K562 (cell line): ENCODE results near the gene SLAIN2. TPM values are rescaled to one million over a fixed set of nuclear protein-coding genes. Genes with fewer than 3 reads are reported as not detected.
A peak's percentile ranks its signal among the peaks of the same experiment; 100 is the strongest.

Experiments used
- ATAC-seq: fragments of 200-7000 bp; cut with Tn5 transposase; 3 replicates; pipeline ENCODE4 v1.9.1; 2020; ENCODE audit warnings: moderate library complexity
- BruUV-seq: library from RNA; stranded (reverse); fragments of 400-500 nt; replicated peaks from 2 replicates; lab custom pipeline; 2021; lab: Mats Ljungman, UMichigan
- CTCF ChIA-PET: fragments of 300-600 bp; formaldehyde crosslinking; extraction: SDS; loops from one replicate; lab custom pipeline; 2021; ENCODE audit warnings: low intra/inter-chr PET ratio; lab: Yijun Ruan, JAX
- POLR2A ChIA-PET: fragments of 300-600, 350-650 bp; sonication (Branson Sonifier 250); formaldehyde crosslinking; extraction: SDS; loops from one replicate; lab custom pipeline; 2021; ENCODE audit warnings: antibody characterized with exemption, inconsistent platforms; lab: Yijun Ruan, JAX
- DNase-seq, 4 experiments: peaks; one replicate each; pipeline versions ENCODE4 v3.0.0 to v3.0.0-alpha.2; 2011 to 2018; ENCODE audit warnings: low spot score in 3 of 4, mixed read lengths in 3 of 4; ENCODE audit errors: extremely low read depth in 1 of 4
- FAIRE-seq: peaks from 2 replicates; lab custom pipeline; 2011; peaks lifted over from hg19 to GRCh38; lab: Jason Lieb, UNC
- H2AFZ ChIP-seq: 2 replicates; pipeline ENCODE4 v1.6.0; 2011; ENCODE audit warnings: low read depth, low read length, control low read depth, inconsistent platforms
- H3K27ac ChIP-seq: fragments of 200-600 bp; 3 replicates; pipeline ENCODE4 v1.8.0; 2011; ENCODE audit warnings: low read depth, mild to moderate bottlenecking, control low read depth, inconsistent platforms, low read length, moderate library complexity, mixed read lengths; ENCODE audit errors: extremely low read depth
- H3K27me3 ChIP-seq, 2 experiments: fragments of 300-600 bp in 1 of 2; 2 replicates in 1 of 2; 3 replicates in 1 of 2; pipeline versions ENCODE4 v1.6.0 to v1.8.0; 2011; ENCODE audit warnings: inconsistent platforms in 2 of 2, low read length in 2 of 2, mild to moderate bottlenecking in 1 of 2, mixed read lengths in 1 of 2, moderate library complexity in 1 of 2; ENCODE audit not compliant: control insufficient read depth in 2 of 2, insufficient read depth in 2 of 2
- H3K36me3 ChIP-seq: fragments of 300-600 bp; 3 replicates; pipeline ENCODE4 v1.8.0; 2011; ENCODE audit warnings: mild to moderate bottlenecking, low read length, inconsistent platforms; ENCODE audit not compliant: control insufficient read depth, insufficient read depth
- H3K4me1 ChIP-seq, 2 experiments: fragments of 200-600 bp in 1 of 2; replicated peaks in 1 of 2; 2 replicates in 1 of 2; 3 replicates in 1 of 2; pipeline versions ENCODE4 v1.5.1 to v1.8.0; 2011; ENCODE audit warnings: inconsistent platforms in 2 of 2, low read length in 2 of 2, mild to moderate bottlenecking in 1 of 2, mixed read lengths in 1 of 2, moderate library complexity in 1 of 2; ENCODE audit not compliant: control insufficient read depth in 2 of 2, insufficient read depth in 2 of 2
- H3K4me2 ChIP-seq: 2 replicates; pipeline ENCODE4 v1.6.1; 2011; ENCODE audit warnings: low read length, control low read depth, inconsistent platforms, mixed read lengths; ENCODE audit not compliant: insufficient read depth
- H3K4me3 ChIP-seq: fragments of 200-600 bp; sonication (generic), shearing (Covaris generic); 2 replicates; pipeline ENCODE4 v1.5.1; 2016; ENCODE audit warnings: control low read depth, inconsistent platforms
- H3K79me2 ChIP-seq: fragments of 200-600 bp; 3 replicates; pipeline ENCODE4 v1.8.0; 2011; ENCODE audit warnings: low read length, inconsistent platforms; ENCODE audit not compliant: control insufficient read depth, insufficient read depth
- H3K9ac ChIP-seq, 2 experiments: 2 replicates each; pipeline versions ENCODE4 v1.6.0 to v1.6.1; 2011; ENCODE audit warnings: low read depth in 2 of 2, low read length in 2 of 2, control low read depth in 1 of 2, inconsistent platforms in 1 of 2, mild to moderate bottlenecking in 1 of 2, mixed read lengths in 1 of 2; ENCODE audit not compliant: insufficient read depth in 1 of 2
- H3K9me1 ChIP-seq: one replicate; pipeline ENCODE4 v1.6.0; 2011; ENCODE audit warnings: inconsistent platforms, mild to moderate bottlenecking, low read length, moderate library complexity; ENCODE audit not compliant: control insufficient read depth, insufficient read depth
- H3K9me3 ChIP-seq: replicated peaks from 2 replicates; pipeline ENCODE4 v1.5.1; 2011; ENCODE audit warnings: low read depth, low read length, inconsistent platforms; ENCODE audit not compliant: control insufficient read depth, insufficient read depth
- H4K20me1 ChIP-seq: replicated peaks from 2 replicates; pipeline ENCODE4 v1.6.1; 2011; ENCODE audit warnings: low read length, inconsistent platforms, mixed read lengths; ENCODE audit not compliant: control insufficient read depth, insufficient read depth
- ATF1 ChIP-seq, 2 experiments: fragments of 450-650 bp in 1 of 2; IDR thresholded peaks; 2 replicates each; pipeline ENCODE4 v1.6.1; 2016; ENCODE audit warnings: missing compliant biosample characterization in 1 of 2, missing genetic modification characterization in 1 of 2
- ATF3 ChIP-seq, 2 experiments: fragments of 450-650 bp in 1 of 2; sonication (generic) in 1 of 2; formaldehyde crosslinking in 1 of 2; IDR thresholded peaks in 1 of 2; conservative IDR thresholded peaks in 1 of 2; 2 replicates each; pipeline versions ENCODE4 v1.6.1 to v1.8.1; 2016 to 2023; ENCODE audit warnings: mild to moderate bottlenecking in 2 of 2, moderate library complexity in 2 of 2, inconsistent platforms in 1 of 2, missing genetic modification reagents in 1 of 2
- CEBPB ChIP-seq: fragments of 450-650 bp; IDR thresholded peaks from 2 replicates; pipeline ENCODE4 v1.6.1; 2016; ENCODE audit warnings: missing genetic modification characterization, missing compliant biosample characterization
- CEBPG ChIP-seq, 3 experiments: fragments of 200-800 bp in 1 of 3; sonication (Bioruptor generic) in 1 of 3; sonication (generic) in 1 of 3; formaldehyde crosslinking in 1 of 3; IDR thresholded peaks in 2 of 3; conservative IDR thresholded peaks in 1 of 3; 2 replicates each; pipeline versions ENCODE4 v1.6.1 to v1.8.0; 2016 to 2022; ENCODE audit warnings: missing compliant biosample characterization in 2 of 3, missing genetic modification characterization in 2 of 3, mild to moderate bottlenecking in 1 of 3, missing genetic modification reagents in 1 of 3
- PBX2 ChIP-seq, 2 experiments: IDR thresholded peaks in 1 of 2; conservative IDR thresholded peaks in 1 of 2; 2 replicates each; pipeline ENCODE4 v1.6.1; 2016; ENCODE audit warnings: low read depth in 2 of 2, mild to moderate bottlenecking in 1 of 2, missing compliant biosample characterization in 1 of 2, missing genetic modification characterization in 1 of 2, moderate library complexity in 1 of 2
- STAT6 ChIP-seq: sonication (generic); formaldehyde crosslinking; IDR thresholded peaks from 2 replicates; pipeline ENCODE4 v1.8.1; 2023; ENCODE audit warnings: mild to moderate bottlenecking, missing genetic modification reagents
- WGBS: fragments of 100-300 bp; shearing (Covaris generic); methylation state at CpG from one replicate; pipeline ENCODE4 v1.1.6; 2016; ENCODE audit warnings: low coverage, mixed read lengths; ENCODE audit not compliant: insufficient coverage; ENCODE audit errors: missing lambda C conversion rate; 5-methylcytosine and 5-hydroxymethylcytosine counted together
- in situ Hi-C: fragments of 300-500 bp; cut with MboI; formaldehyde crosslinking; loops from 4 replicates; pipeline ENCODE4 v1.15.0; 2018; ENCODE audit warnings: inconsistent platforms, mixed read lengths
- intact Hi-C: fragments of 100-400 bp; cut with micrococcal nuclease; formaldehyde crosslinking; loops from 2 replicates; pipeline ENCODE4 v1.14.2; 2022
- polyA plus RNA-seq, 8 experiments: library from polyadenylated mRNA; depleted of rRNA in 4 of 8; stranded (reverse) in 5 of 8; unstranded in 3 of 8; fragments of >200 nt; fragmentation: Nextera tagmentation in 2 of 8; fragmentation: Illumina TruSeq in 1 of 8; extraction: Ambion mirVana in 2 of 8; extraction: Trizol in 1 of 8; gene quantifications; 2 replicates each; pipeline versions ENCODE4 v1.2.1 to v1.2.3, GENCODE V29; 2011 to 2014; ENCODE audit warnings: inconsistent platforms in 1 of 8, missing spikeins in 1 of 8
- total RNA-seq, 7 experiments: library from RNA; depleted of rRNA in 6 of 7; stranded (reverse); fragments of >200 nt in 6 of 7; fragmentation: Illumina TruSeq in 2 of 7; extraction: Trizol in 2 of 7; gene quantifications; 2 replicates each; pipeline versions ENCODE4 v1.2.1 to v1.2.3, GENCODE V29; 2011 to 2021; ENCODE audit warnings: low replicate concordance in 1 of 7
- TF ChIP-seq, protein P1 (sequence below): fragments of 450-650 bp; formaldehyde crosslinking; IDR thresholded peaks from 2 replicates; pipeline ENCODE4 v1.4.0; 2020; ENCODE audit warnings: mild to moderate bottlenecking, moderate library complexity

The SLAIN2 gene
- total and polyA plus RNA-seq, 9 of the 15 experiments (the other 6 are each of a cell fraction or from before 2014, with no cell fraction given), result 3.5 to 116 (median 35.0) TPM

GRCh38 chr4:48331577-48332330 lies 9.6 kb upstream of the SLAIN2 start:
- ChIA-PET CTCF (no interaction called here), POLR2A (no interaction called here)
- Histone ChIP-seq H3K4me2 (no peak overlapping the region), H3K4me3 (no peak overlapping the region), H3K27ac (no peak overlapping the region), H3K4me1 (peaks cover 3 to 26% of the 10 kb centered on the region in 2 experiments; a peak in 3 of 5 replicates), H3K27me3 (no peaks in the 10 kb centered on the region), H3K79me2 (no peaks in the 10 kb centered on the region), H2AFZ (0 out of 2 replicates have a peak overlapping the region, but pooled peaks have one; percentile 52), H4K20me1 (no peaks in the 10 kb centered on the region), H3K9me3 (no peaks in the 10 kb centered on the region), H3K9ac (no peak overlapping the region), H3K36me3 (no peaks in the 10 kb centered on the region), H3K9me1 (no peaks in the 10 kb centered on the region)
- no peak for ATAC-seq
- WGBS, result 76% methylated on average over 9 of the region's 9 CpGs
- BruUV-seq, result no TSS peak
- no peak for TF ChIP-seq PBX2 (CRISPR knock-in tag; IDR thresholded peaks at IDR 0.05; ENCODE audit: low read depth)
- TF ChIP-seq PBX2 (tag; conservative IDR thresholded peaks at IDR 0.05; ENCODE audit: low read depth), result no peak
- TF ChIP-seq, protein P1, sequence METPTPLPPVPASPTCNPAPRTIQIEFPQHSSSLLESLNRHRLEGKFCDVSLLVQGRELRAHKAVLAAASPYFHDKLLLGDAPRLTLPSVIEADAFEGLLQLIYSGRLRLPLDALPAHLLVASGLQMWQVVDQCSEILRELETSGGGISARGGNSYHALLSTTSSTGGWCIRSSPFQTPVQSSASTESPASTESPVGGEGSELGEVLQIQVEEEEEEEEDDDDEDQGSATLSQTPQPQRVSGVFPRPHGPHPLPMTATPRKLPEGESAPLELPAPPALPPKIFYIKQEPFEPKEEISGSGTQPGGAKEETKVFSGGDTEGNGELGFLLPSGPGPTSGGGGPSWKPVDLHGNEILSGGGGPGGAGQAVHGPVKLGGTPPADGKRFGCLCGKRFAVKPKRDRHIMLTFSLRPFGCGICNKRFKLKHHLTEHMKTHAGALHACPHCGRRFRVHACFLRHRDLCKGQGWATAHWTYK (CRISPR knock-in tag), result no peak
- TF ChIP-seq CEBPB, result 0 out of 2 replicates have a peak, but pooled peaks have one; percentile 19
- no peak for TF ChIP-seq ATF1 (CRISPR knock-in tag; IDR thresholded peaks at IDR 0.05)
- TF ChIP-seq ATF1 (tag; IDR thresholded peaks at IDR 0.05), result 0 out of 2 replicates have a peak, but pooled peaks have one; percentile 12
- TF ChIP-seq ATF3 (IDR thresholded peaks at IDR 0.05), result peak; percentile 58; the same call in 1 of the 2 replicates
- no peak for TF ChIP-seq ATF3 (CRISPR knock-in tag; conservative IDR thresholded peaks at IDR 0.05)
- no peak for TF ChIP-seq STAT6 (CRISPR knock-in tag)
- no peak for TF ChIP-seq CEBPG (CRISPR knock-in tag; IDR thresholded peaks at IDR 0.05)
- peak in 1 of 2 experiments; percentile 40; a peak in 1 of 4 replicates for TF ChIP-seq CEBPG (tag; conservative IDR thresholded peaks at IDR 0.05 in 1 of 2, IDR thresholded peaks at IDR 0.05 in 1 of 2)
- FAIRE-seq, result no peak
- DNase-seq, result no peak
- in situ Hi-C loops (no loop called here), intact Hi-C loops (no loop called here)
